Glutamatergic neuron (in vitro differentiated cells): ENCODE results near the gene IL6R. TPM values are rescaled to one million over a fixed set of nuclear protein-coding genes. Genes with fewer than 3 reads are reported as not detected.

Experiments used
- DNase-seq: peaks from one replicate; pipeline ENCODE4 v3.0.0; 2022
- H3K27ac Mint-ChIP-seq: one replicate; pipeline ENCODE4 v1.8.0; 2020; ENCODE audit warnings: mild to moderate bottlenecking, mixed read lengths, inconsistent platforms; ENCODE audit not compliant: unreplicated experiment
- H3K27me3 Mint-ChIP-seq: one replicate; pipeline ENCODE4 v1.8.0; 2020; ENCODE audit warnings: mild to moderate bottlenecking, moderate library complexity, mixed read lengths, inconsistent platforms; ENCODE audit not compliant: unreplicated experiment
- H3K36me3 Mint-ChIP-seq: one replicate; pipeline ENCODE4 v1.8.0; 2020; ENCODE audit warnings: mild to moderate bottlenecking, mixed read lengths, inconsistent platforms; ENCODE audit not compliant: unreplicated experiment
- H3K4me1 Mint-ChIP-seq: one replicate; pipeline ENCODE4 v1.8.0; 2020; ENCODE audit warnings: mild to moderate bottlenecking, low read depth, mixed read lengths, inconsistent platforms; ENCODE audit not compliant: unreplicated experiment
- H3K4me3 Mint-ChIP-seq: one replicate; pipeline ENCODE4 v1.8.0; 2020; ENCODE audit warnings: mild to moderate bottlenecking, mixed read lengths, inconsistent platforms; ENCODE audit not compliant: unreplicated experiment
- H3K9me3 Mint-ChIP-seq: one replicate; pipeline ENCODE4 v1.8.0; 2020; ENCODE audit warnings: mild to moderate bottlenecking, moderate library complexity, mixed read lengths, inconsistent platforms; ENCODE audit not compliant: unreplicated experiment
- total RNA-seq: library from RNA; stranded (reverse); fragmentation: NEBNext Ultra II Directional; extraction: Animal tissue kit (Norgen Biotek cat#: 25700); gene quantifications from one replicate; pipeline ENCODE4 v1.2.1, GENCODE V29; 2021; ENCODE audit not compliant: unreplicated experiment
- TF ChIP-seq, protein P1 (sequence below): fragments of 200-600 bp; sonication (generic); IDR thresholded peaks from one replicate; pipeline ENCODE4 v1.5.0; 2021; ENCODE audit not compliant: partially characterized antibody, unreplicated experiment

The IL6R gene
- total RNA-seq, 1 donor from 2014 or later, result 1.6 TPM

DNA sequence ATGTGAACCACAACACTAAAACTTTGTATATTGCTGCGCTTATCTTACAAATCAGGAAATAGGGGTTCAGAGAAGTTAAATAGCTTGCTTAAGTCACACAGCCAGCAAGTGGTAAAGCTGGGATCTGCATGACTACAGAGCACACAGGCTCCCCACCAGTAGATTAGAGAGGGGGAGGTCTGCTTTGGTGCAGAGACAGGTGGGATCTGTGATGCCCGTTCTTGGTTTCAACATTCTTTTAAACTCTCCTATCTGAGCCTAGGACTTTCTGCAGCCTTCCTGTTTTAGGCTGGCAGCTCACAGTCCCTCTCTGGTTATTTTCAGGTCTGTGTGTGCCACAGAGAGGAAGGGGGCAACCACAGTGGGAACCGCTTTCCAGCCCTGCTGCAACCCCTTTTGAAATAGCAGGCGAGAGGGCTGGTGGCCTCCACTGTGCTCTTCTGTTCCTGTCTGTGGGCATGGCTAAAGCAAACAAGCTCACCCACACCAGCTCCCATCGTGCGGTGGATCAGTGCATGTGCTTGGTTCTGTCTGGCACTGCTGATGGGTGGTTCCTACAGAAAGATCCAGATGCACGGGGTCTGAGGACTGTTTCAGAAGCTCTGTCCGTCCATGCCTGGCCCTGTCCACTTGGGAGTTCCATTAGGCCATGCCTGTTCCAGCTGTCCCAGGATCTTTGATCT lies 1.7 kb upstream of the IL6R start:
- Mint-ChIP-seq H3K27ac (no peak overlapping the region), H3K4me1 (no peaks in the 10 kb centered on the region), H3K4me3 (no peak overlapping the region), H3K9me3 (peaks cover 1% of the 10 kb centered on the region), H3K36me3 (no peaks in the 10 kb centered on the region), H3K27me3 (peaks cover 10% of the 10 kb centered on the region)
- TF ChIP-seq, protein P1, sequence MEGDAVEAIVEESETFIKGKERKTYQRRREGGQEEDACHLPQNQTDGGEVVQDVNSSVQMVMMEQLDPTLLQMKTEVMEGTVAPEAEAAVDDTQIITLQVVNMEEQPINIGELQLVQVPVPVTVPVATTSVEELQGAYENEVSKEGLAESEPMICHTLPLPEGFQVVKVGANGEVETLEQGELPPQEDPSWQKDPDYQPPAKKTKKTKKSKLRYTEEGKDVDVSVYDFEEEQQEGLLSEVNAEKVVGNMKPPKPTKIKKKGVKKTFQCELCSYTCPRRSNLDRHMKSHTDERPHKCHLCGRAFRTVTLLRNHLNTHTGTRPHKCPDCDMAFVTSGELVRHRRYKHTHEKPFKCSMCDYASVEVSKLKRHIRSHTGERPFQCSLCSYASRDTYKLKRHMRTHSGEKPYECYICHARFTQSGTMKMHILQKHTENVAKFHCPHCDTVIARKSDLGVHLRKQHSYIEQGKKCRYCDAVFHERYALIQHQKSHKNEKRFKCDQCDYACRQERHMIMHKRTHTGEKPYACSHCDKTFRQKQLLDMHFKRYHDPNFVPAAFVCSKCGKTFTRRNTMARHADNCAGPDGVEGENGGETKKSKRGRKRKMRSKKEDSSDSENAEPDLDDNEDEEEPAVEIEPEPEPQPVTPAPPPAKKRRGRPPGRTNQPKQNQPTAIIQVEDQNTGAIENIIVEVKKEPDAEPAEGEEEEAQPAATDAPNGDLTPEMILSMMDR, result no peak
- no peak for DNase-seq

DNA sequence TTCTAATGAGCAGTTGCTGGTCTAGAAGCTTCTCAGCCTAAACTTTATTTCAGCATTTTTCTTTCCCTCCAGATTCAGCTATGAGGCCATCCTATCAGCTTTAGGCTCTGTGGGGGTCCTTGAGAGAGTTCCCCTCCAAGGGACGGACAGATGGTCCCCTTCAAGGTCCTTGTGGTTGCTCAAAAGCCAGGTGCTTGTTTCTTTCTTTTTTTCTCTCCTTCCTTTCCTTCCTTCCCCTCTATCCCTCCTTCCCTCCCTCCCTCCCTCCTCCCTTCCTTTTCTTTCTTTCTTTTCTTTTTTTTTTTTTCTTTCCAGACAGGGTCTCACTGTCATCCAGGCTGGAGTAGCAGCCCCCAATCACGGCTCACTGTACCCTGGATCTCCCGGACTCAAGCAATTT lies 1.2 kb upstream of the IL6R start:
- no peak overlapping the region for H3K27ac Mint-ChIP-seq
- peaks cover 1% of the 10 kb centered on the region for H3K9me3 Mint-ChIP-seq
- H3K36me3 Mint-ChIP-seq, result no peaks in the 10 kb centered on the region
- H3K27me3 Mint-ChIP-seq, result peaks cover 10% of the 10 kb centered on the region
- H3K4me1 Mint-ChIP-seq, result no peaks in the 10 kb centered on the region
- TF ChIP-seq, protein P1, result no peak
- no peak overlapping the region for H3K4me3 Mint-ChIP-seq
- no peak for DNase-seq

DNA sequence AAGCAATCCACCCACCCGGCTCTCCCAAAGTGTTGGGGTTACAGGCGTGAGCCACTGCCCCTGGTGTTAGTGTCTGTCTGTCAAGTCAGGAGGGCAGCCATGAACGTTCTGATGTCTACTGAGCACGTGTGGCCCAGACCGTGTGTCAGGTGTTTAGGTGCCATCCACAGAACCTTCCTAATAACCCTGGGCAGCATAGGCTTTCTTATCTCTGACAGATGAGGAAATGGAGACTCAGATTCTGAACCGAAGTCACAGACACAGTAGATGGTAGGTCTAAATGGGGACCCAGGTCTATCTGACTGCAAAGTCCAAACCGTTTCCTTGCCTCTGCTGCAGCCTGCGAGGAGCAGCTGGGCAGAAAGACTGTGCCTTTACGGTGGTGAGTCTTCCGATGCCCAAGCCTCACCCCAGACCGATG lies 622 bp upstream of the IL6R start:
- Mint-ChIP-seq H3K4me3 (peak overlapping the region; percentile 46), H3K36me3 (no peaks in the 10 kb centered on the region), H3K27ac (no peak overlapping the region), H3K4me1 (no peaks in the 10 kb centered on the region), H3K27me3 (peaks cover 10% of the 10 kb centered on the region), H3K9me3 (peaks cover 3% of the 10 kb centered on the region)
- TF ChIP-seq, protein P1, result no peak
- DNase-seq, result no peak

DNA sequence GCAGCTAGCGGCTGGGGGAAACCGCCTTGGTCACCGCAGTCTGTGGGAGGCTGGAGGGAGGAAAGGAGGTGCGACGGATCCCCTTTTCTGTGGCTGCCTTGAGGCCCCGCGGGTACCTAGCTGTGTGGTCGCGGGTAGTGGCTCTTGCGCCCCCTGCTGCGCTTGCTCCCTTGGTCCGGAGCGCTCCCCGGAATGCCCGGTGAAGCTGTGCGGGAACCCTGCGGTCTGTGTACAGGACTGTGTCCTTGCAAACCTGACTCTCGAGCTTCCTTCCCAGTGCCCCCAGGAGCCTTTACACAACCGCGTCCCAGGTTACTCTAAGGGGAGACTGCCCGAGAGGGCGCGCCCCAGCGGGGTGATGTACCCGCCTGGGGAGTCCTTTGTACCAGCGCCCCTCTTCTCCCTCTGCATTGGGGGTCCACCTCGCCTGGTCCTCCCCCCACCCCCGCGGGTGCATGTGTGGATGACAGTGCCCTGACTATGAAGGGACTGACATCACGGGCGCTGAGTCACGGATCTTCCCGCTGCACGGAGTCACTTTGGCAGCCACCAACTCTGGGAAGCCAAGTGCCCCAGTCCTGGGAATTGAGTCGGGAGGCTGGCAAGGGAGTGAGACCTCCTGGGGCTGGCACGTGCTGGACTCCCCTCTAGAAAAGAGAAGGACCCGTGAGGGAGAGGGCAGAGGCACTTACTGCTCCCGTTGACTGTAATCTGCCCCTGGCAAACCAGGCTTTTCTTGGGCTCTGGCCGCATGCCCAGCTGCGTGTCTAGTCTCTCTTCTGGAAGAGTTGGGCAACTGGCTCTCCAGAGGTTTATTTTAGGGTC lies 816 bp downstream of the IL6R start:
- H3K4me1 Mint-ChIP-seq, result no peaks in the 10 kb centered on the region
- no peak overlapping the region for H3K27ac Mint-ChIP-seq
- peaks cover 10% of the 10 kb centered on the region for H3K27me3 Mint-ChIP-seq
- H3K36me3 Mint-ChIP-seq, result no peaks in the 10 kb centered on the region
- peak overlapping the region; percentile 81 for H3K4me3 Mint-ChIP-seq
- TF ChIP-seq, protein P1, result peak; percentile 18
- peaks cover 6% of the 10 kb centered on the region for H3K9me3 Mint-ChIP-seq
- DNase-seq, result peak; percentile 67

DNA sequence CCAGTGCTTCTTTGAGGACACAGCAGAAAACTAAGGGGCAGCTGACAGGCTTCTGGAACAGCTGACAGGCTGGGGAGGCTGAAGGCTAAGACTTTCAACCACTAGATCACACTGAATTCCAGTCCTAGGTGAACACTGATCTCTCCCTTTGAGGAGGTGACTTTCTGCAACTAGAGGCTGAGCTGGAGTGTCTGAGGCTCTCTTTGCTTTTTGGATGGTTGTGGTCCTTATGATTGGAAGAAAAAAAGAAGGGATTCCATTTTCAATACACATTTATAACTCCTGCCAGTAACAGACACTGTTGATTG lies 1.4 kb downstream of the IL6R start:
- TF ChIP-seq, protein P1, result no peak
- DNase-seq, result no peak
- peaks cover 7% of the 10 kb centered on the region for H3K9me3 Mint-ChIP-seq
- H3K36me3 Mint-ChIP-seq, result no peaks in the 10 kb centered on the region
- no peak overlapping the region for H3K27ac Mint-ChIP-seq
- H3K27me3 Mint-ChIP-seq, result peaks cover 10% of the 10 kb centered on the region
- H3K4me3 Mint-ChIP-seq, result peak overlapping the region; percentile 42
- H3K4me1 Mint-ChIP-seq, result no peaks in the 10 kb centered on the region
